SK-N-MC (cell line): ENCODE results near the gene GSTM1.

Source experiments
- EZH2 ChIP-seq: fragments of 200-600 bp; sonication (generic); IDR thresholded peaks from one replicate; pipeline ENCODE4 v1.6.1; 2017; ENCODE audit warnings: antibody characterized with exemption
- POLR2AphosphoS5 ChIP-seq: IDR thresholded peaks from 2 replicates; pipeline ENCODE4 v1.6.1; 2012; ENCODE audit warnings: mild to moderate bottlenecking, low read depth, low read length, borderline replicate concordance

DNA sequence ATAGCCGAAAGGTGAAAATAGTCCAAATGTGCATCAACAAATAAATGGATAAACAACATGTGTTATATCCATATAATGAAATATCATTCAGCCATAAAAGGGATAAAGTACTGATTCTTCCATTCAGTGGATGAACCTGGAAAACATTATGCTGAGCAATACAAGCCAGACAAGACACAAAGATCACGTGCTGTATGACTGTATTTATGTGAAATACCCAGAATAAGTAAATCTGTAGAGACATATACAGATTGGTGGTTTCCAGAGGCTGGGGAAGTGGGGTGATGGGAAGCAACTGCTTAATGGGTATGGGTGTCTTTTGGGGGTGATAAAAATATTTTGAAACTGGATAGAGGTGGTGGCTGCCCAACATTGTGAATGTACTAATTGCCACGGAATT, 45.0 kb upstream of the GSTM1 start:
- TF ChIP-seq EZH2 (no peak), POLR2AphosphoS5 (no peak)
